WTC11 (cell line): ENCODE results near the gene ITPRID2. TPM values are rescaled to one million over a fixed set of nuclear protein-coding genes. Genes with fewer than 3 reads are reported as not detected.

Source experiments
- ATAC-seq: fragments of 200-7000 bp; cut with Tn5 transposase; 2 replicates; pipeline ENCODE4 v1.10.0; 2021; ENCODE audit warnings: mild to moderate bottlenecking, moderate library complexity
- CTCF ChIA-PET: fragments of 300-600 bp; sonication (Branson Sonifier 250); formaldehyde crosslinking; loops from one replicate; lab custom pipeline; 2021; ENCODE audit warnings: antibody characterized with exemption; lab: Charles Lee
- POLR2A ChIA-PET: fragments of 350-600 bp; sonication (Branson Sonifier 250); formaldehyde crosslinking; loops from one replicate; lab custom pipeline; 2021; ENCODE audit warnings: antibody characterized with exemption; lab: Charles Lee
- DNase-seq: peaks from one replicate; pipeline ENCODE4 v3.0.0; 2021; ENCODE audit warnings: low spot score
- H3K27ac Mint-ChIP-seq: 2 replicates; pipeline ENCODE4 v1.8.0; 2021; ENCODE audit warnings: mixed read lengths
- H3K27me3 Mint-ChIP-seq: 2 replicates; pipeline ENCODE4 v1.8.0; 2021; ENCODE audit warnings: low read depth, mild to moderate bottlenecking, moderate library complexity, mixed read lengths
- H3K36me3 Mint-ChIP-seq: 2 replicates; pipeline ENCODE4 v1.8.0; 2021; ENCODE audit warnings: mixed read lengths
- H3K4me1 Mint-ChIP-seq: 2 replicates; pipeline ENCODE4 v1.8.0; 2022; ENCODE audit warnings: mixed read lengths
- H3K4me3 Mint-ChIP-seq: 2 replicates; pipeline ENCODE4 v1.8.0; 2021; ENCODE audit warnings: mild to moderate bottlenecking, moderate library complexity, mixed read lengths
- H3K9me3 Mint-ChIP-seq: 2 replicates; pipeline ENCODE4 v1.8.0; 2021; ENCODE audit warnings: mixed read lengths
- CREB1 ChIP-seq: sonication (generic); formaldehyde crosslinking; IDR thresholded peaks from 2 replicates; pipeline ENCODE4 v1.8.0; 2023; ENCODE audit warnings: mild to moderate bottlenecking, missing genetic modification reagents
- EMX1 ChIP-seq: fragments of 250-450 bp; sonication (Bioruptor Pico); IDR thresholded peaks from 2 replicates; pipeline ENCODE4 v1.8.0; 2021; ENCODE audit warnings: mild to moderate bottlenecking
- FOXJ3 ChIP-seq: sonication (generic); formaldehyde crosslinking; IDR thresholded peaks from 2 replicates; pipeline ENCODE4 v1.9.0; 2021; ENCODE audit warnings: missing genetic modification reagents, mild to moderate bottlenecking, borderline replicate concordance
- FOXK1 ChIP-seq: sonication (generic); formaldehyde crosslinking; IDR thresholded peaks from 2 replicates; pipeline ENCODE4 v1.8.0; 2022; ENCODE audit warnings: mild to moderate bottlenecking, moderate library complexity, missing genetic modification reagents
- FOXP1 ChIP-seq: sonication (generic); formaldehyde crosslinking; IDR thresholded peaks from 2 replicates; pipeline ENCODE4 v1.8.0; 2022; ENCODE audit warnings: missing genetic modification reagents, mild to moderate bottlenecking, moderate library complexity, borderline replicate concordance
- GTF2I ChIP-seq: fragments of 250-450 bp; sonication (Bioruptor Pico); conservative IDR thresholded peaks from 2 replicates; pipeline ENCODE4 v1.4.0; 2021; ENCODE audit warnings: mild to moderate bottlenecking
- HMGA2 ChIP-seq: fragments of 250-450 bp; sonication (Bioruptor Pico); IDR thresholded peaks from 2 replicates; pipeline ENCODE4 v1.4.0; 2021; ENCODE audit warnings: mild to moderate bottlenecking, moderate library complexity
- JUN ChIP-seq: sonication (generic); formaldehyde crosslinking; IDR thresholded peaks from 2 replicates; pipeline ENCODE4 v1.8.0; 2023; ENCODE audit warnings: mild to moderate bottlenecking, missing genetic modification reagents
- NFATC4 ChIP-seq: fragments of 250-450 bp; sonication (Bioruptor Pico); IDR thresholded peaks from 2 replicates; pipeline ENCODE4 v1.9.0; 2021; ENCODE audit warnings: mild to moderate bottlenecking
- NFE2L1 ChIP-seq: sonication (generic); formaldehyde crosslinking; IDR thresholded peaks from 2 replicates; pipeline ENCODE4 v1.8.1; 2023; ENCODE audit warnings: missing genetic modification reagents
- PRRX2 ChIP-seq: fragments of 250-450 bp; sonication (Bioruptor Pico); IDR thresholded peaks from 2 replicates; pipeline ENCODE4 v1.8.0; 2021; ENCODE audit warnings: mild to moderate bottlenecking
- RORB ChIP-seq: fragments of 250-450 bp; sonication (Bioruptor Pico); IDR thresholded peaks from 2 replicates; pipeline ENCODE4 v1.9.0; 2021; ENCODE audit warnings: mild to moderate bottlenecking
- SMAD4 ChIP-seq: sonication (generic); formaldehyde crosslinking; IDR thresholded peaks from 2 replicates; pipeline ENCODE4 v1.8.0; 2022; ENCODE audit warnings: mild to moderate bottlenecking, missing genetic modification reagents
- TCF7 ChIP-seq: sonication (generic); formaldehyde crosslinking; IDR thresholded peaks from 2 replicates; pipeline ENCODE4 v1.8.0; 2022; ENCODE audit warnings: mild to moderate bottlenecking, low read depth, missing genetic modification reagents, moderate library complexity
- TP53 ChIP-seq: sonication (generic); formaldehyde crosslinking; IDR thresholded peaks from 2 replicates; pipeline ENCODE4 v1.8.1; 2023; ENCODE audit warnings: mild to moderate bottlenecking, missing genetic modification reagents
- ZNF416 ChIP-seq: fragments of 250-450 bp; sonication (Bioruptor Pico); IDR thresholded peaks from 2 replicates; pipeline ENCODE4 v1.9.0; 2021; ENCODE audit warnings: mild to moderate bottlenecking, inconsistent platforms
- ZNF423 ChIP-seq: fragments of 250-450 bp; sonication (Bioruptor Pico); IDR thresholded peaks from 2 replicates; pipeline ENCODE4 v2.1.2; 2022; ENCODE audit warnings: mild to moderate bottlenecking, moderate library complexity
- total RNA-seq: library from RNA; stranded (reverse); gene quantifications from 3 replicates; pipeline ENCODE4 v1.2.3, GENCODE V29; 2021
- TF ChIP-seq, protein P1 (sequence below): sonication (generic); formaldehyde crosslinking; IDR thresholded peaks from 2 replicates; pipeline ENCODE4 v1.8.0; 2023; ENCODE audit warnings: missing genetic modification reagents, mild to moderate bottlenecking, borderline replicate concordance
- TF ChIP-seq, protein P2 (sequence below): sonication (generic); formaldehyde crosslinking; IDR thresholded peaks from 2 replicates; pipeline ENCODE4 v1.8.1; 2023; ENCODE audit warnings: mild to moderate bottlenecking, missing genetic modification reagents
- TF ChIP-seq, protein P3 (sequence below): sonication (generic); formaldehyde crosslinking; IDR thresholded peaks from 2 replicates; pipeline ENCODE4 v1.8.1; 2022; ENCODE audit warnings: missing genetic modification reagents, borderline replicate concordance
- TF ChIP-seq, protein P4 (sequence below): sonication (generic); formaldehyde crosslinking; conservative IDR thresholded peaks from 2 replicates; pipeline ENCODE4 v1.8.1; 2023; ENCODE audit warnings: mild to moderate bottlenecking, low read depth, missing genetic modification reagents, moderate library complexity
- TF ChIP-seq, protein P5 (sequence below): sonication (generic); formaldehyde crosslinking; IDR thresholded peaks from 2 replicates; pipeline ENCODE4 v1.8.1; 2022; ENCODE audit warnings: low read depth, missing genetic modification reagents, borderline replicate concordance
- TF ChIP-seq, protein P6 (sequence below): sonication (generic); formaldehyde crosslinking; IDR thresholded peaks from 2 replicates; pipeline ENCODE4 v1.8.1; 2023; ENCODE audit warnings: mild to moderate bottlenecking, missing genetic modification reagents, moderate library complexity
- TF ChIP-seq, protein P7 (sequence below): sonication (generic); formaldehyde crosslinking; IDR thresholded peaks from 2 replicates; pipeline ENCODE4 v1.8.1; 2023; ENCODE audit warnings: mild to moderate bottlenecking, missing genetic modification reagents, moderate library complexity

ITPRID2 gene
- total RNA-seq, 1 experiment from 2014 or later = 19.4 TPM

DNA sequence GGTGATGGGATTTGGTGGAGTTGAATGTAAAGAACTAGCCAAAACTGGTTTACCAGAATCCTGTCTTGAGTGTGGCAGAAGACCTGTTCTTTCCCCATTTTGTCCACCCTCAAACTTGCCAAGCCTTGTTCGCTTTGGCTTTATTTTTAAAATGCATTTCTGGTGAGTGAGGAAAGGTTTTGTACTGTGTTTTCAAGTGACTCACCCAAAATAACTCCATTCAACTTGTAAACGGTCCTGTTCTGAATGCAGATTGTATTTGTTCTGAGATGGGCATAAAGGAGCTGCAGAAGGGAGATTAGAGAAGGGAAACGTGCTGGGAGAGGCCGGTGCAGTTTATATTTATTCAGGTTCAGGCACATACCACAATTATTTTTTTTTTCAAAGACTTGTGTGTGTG, 5.3 kb upstream of the ITPRID2 start:
- Mint-ChIP-seq H3K27ac (no peak overlapping the region), H3K4me1 (peaks cover 7% of the 10 kb centered on the region), H3K9me3 (no peaks in the 10 kb centered on the region), H3K27me3 (no peaks in the 10 kb centered on the region), H3K36me3 (no peaks in the 10 kb centered on the region), H3K4me3 (no peak overlapping the region)
- POLR2A ChIA-PET = no interaction called here
- TF ChIP-seq NFATC4 (CRISPR knock-in tag) = no peak
- TF ChIP-seq FOXK1 (CRISPR knock-in tag) = no peak
- no peak for TF ChIP-seq SMAD4
- no peak for TF ChIP-seq ZNF416 (CRISPR knock-in tag)
- TF ChIP-seq, protein P1, sequence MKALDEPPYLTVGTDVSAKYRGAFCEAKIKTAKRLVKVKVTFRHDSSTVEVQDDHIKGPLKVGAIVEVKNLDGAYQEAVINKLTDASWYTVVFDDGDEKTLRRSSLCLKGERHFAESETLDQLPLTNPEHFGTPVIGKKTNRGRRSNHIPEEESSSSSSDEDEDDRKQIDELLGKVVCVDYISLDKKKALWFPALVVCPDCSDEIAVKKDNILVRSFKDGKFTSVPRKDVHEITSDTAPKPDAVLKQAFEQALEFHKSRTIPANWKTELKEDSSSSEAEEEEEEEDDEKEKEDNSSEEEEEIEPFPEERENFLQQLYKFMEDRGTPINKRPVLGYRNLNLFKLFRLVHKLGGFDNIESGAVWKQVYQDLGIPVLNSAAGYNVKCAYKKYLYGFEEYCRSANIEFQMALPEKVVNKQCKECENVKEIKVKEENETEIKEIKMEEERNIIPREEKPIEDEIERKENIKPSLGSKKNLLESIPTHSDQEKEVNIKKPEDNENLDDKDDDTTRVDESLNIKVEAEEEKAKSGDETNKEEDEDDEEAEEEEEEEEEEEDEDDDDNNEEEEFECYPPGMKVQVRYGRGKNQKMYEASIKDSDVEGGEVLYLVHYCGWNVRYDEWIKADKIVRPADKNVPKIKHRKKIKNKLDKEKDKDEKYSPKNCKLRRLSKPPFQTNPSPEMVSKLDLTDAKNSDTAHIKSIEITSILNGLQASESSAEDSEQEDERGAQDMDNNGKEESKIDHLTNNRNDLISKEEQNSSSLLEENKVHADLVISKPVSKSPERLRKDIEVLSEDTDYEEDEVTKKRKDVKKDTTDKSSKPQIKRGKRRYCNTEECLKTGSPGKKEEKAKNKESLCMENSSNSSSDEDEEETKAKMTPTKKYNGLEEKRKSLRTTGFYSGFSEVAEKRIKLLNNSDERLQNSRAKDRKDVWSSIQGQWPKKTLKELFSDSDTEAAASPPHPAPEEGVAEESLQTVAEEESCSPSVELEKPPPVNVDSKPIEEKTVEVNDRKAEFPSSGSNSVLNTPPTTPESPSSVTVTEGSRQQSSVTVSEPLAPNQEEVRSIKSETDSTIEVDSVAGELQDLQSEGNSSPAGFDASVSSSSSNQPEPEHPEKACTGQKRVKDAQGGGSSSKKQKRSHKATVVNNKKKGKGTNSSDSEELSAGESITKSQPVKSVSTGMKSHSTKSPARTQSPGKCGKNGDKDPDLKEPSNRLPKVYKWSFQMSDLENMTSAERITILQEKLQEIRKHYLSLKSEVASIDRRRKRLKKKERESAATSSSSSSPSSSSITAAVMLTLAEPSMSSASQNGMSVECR = no peak
- TF ChIP-seq TP53 (CRISPR knock-in tag) = no peak
- no peak for TF ChIP-seq CREB1 (CRISPR knock-in tag)
- TF ChIP-seq RORB (CRISPR knock-in tag) = no peak
- DNase-seq = no peak
- no peak for ATAC-seq
- CTCF ChIA-PET = interaction anchor here (1.2 kb wide), 1 partner anchor 9 kb away, joined by 4 read pairs; no protein-coding TSS in a partner anchor

DNA sequence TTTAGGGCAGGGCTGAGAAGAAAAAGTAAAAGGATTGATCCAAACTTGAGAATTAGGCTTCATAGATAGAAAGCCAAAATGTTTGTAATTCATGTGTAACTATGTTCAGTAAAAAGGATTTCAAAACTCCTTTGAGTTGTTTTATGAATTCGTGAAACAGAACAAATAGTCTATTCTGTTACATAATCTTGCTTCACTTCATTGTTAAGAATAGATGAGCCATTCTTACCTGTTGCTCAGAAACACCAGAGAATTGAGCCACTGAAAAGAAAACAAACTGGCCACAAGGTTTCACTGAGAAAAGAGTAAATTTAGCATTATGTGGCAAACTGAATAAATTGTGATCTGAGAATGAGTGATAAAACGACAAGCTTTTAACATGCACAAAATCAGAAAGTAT, 4.5 kb upstream of the ITPRID2 start:
- Mint-ChIP-seq H3K4me3 (no peak overlapping the region), H3K4me1 (peaks cover 7% of the 10 kb centered on the region), H3K27ac (no peak overlapping the region), H3K36me3 (no peaks in the 10 kb centered on the region), H3K27me3 (no peaks in the 10 kb centered on the region), H3K9me3 (no peaks in the 10 kb centered on the region)
- ATAC-seq (no peak), DNase-seq (no peak)
- POLR2A ChIA-PET = no interaction called here
- CTCF ChIA-PET = interaction anchor here (0.7 kb wide), 1 partner anchor 67 kb away, joined by 3 read pairs; no protein-coding TSS in a partner anchor
- TF ChIP-seq RORB (CRISPR knock-in tag) (no peak), GTF2I (CRISPR knock-in tag) (no peak), FOXJ3 (CRISPR knock-in tag) (no peak), TCF7 (CRISPR knock-in tag) (no peak), JUN (CRISPR knock-in tag) (no peak), NFE2L1 (CRISPR knock-in tag) (no peak), CREB1 (CRISPR knock-in tag) (no peak), ZNF423 (CRISPR knock-in tag) (no peak), HMGA2 (CRISPR knock-in tag) (no peak), PRRX2 (CRISPR knock-in tag) (no peak), FOXP1 (CRISPR knock-in tag) (no peak), EMX1 (CRISPR knock-in tag) (no peak)
- TF ChIP-seq, protein P2, sequence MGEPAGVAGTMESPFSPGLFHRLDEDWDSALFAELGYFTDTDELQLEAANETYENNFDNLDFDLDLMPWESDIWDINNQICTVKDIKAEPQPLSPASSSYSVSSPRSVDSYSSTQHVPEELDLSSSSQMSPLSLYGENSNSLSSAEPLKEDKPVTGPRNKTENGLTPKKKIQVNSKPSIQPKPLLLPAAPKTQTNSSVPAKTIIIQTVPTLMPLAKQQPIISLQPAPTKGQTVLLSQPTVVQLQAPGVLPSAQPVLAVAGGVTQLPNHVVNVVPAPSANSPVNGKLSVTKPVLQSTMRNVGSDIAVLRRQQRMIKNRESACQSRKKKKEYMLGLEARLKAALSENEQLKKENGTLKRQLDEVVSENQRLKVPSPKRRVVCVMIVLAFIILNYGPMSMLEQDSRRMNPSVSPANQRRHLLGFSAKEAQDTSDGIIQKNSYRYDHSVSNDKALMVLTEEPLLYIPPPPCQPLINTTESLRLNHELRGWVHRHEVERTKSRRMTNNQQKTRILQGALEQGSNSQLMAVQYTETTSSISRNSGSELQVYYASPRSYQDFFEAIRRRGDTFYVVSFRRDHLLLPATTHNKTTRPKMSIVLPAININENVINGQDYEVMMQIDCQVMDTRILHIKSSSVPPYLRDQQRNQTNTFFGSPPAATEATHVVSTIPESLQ (CRISPR knock-in tag) = no peak
- TF ChIP-seq, protein P3, sequence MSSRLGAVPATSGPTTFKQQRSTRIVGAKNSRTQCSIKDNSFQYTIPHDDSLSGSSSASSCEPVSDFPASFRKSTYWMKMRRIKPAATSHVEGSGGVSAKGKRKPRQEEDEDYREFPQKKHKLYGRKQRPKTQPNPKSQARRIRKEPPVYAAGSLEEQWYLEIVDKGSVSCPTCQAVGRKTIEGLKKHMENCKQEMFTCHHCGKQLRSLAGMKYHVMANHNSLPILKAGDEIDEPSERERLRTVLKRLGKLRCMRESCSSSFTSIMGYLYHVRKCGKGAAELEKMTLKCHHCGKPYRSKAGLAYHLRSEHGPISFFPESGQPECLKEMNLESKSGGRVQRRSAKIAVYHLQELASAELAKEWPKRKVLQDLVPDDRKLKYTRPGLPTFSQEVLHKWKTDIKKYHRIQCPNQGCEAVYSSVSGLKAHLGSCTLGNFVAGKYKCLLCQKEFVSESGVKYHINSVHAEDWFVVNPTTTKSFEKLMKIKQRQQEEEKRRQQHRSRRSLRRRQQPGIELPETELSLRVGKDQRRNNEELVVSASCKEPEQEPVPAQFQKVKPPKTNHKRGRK = no peak
- TF ChIP-seq, protein P4, sequence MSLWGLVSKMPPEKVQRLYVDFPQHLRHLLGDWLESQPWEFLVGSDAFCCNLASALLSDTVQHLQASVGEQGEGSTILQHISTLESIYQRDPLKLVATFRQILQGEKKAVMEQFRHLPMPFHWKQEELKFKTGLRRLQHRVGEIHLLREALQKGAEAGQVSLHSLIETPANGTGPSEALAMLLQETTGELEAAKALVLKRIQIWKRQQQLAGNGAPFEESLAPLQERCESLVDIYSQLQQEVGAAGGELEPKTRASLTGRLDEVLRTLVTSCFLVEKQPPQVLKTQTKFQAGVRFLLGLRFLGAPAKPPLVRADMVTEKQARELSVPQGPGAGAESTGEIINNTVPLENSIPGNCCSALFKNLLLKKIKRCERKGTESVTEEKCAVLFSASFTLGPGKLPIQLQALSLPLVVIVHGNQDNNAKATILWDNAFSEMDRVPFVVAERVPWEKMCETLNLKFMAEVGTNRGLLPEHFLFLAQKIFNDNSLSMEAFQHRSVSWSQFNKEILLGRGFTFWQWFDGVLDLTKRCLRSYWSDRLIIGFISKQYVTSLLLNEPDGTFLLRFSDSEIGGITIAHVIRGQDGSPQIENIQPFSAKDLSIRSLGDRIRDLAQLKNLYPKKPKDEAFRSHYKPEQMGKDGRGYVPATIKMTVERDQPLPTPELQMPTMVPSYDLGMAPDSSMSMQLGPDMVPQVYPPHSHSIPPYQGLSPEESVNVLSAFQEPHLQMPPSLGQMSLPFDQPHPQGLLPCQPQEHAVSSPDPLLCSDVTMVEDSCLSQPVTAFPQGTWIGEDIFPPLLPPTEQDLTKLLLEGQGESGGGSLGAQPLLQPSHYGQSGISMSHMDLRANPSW (CRISPR knock-in tag) = no peak
- TF ChIP-seq, protein P5, sequence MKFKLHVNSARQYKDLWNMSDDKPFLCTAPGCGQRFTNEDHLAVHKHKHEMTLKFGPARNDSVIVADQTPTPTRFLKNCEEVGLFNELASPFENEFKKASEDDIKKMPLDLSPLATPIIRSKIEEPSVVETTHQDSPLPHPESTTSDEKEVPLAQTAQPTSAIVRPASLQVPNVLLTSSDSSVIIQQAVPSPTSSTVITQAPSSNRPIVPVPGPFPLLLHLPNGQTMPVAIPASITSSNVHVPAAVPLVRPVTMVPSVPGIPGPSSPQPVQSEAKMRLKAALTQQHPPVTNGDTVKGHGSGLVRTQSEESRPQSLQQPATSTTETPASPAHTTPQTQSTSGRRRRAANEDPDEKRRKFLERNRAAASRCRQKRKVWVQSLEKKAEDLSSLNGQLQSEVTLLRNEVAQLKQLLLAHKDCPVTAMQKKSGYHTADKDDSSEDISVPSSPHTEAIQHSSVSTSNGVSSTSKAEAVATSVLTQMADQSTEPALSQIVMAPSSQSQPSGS (CRISPR knock-in tag) = no peak
- TF ChIP-seq, protein P6, sequence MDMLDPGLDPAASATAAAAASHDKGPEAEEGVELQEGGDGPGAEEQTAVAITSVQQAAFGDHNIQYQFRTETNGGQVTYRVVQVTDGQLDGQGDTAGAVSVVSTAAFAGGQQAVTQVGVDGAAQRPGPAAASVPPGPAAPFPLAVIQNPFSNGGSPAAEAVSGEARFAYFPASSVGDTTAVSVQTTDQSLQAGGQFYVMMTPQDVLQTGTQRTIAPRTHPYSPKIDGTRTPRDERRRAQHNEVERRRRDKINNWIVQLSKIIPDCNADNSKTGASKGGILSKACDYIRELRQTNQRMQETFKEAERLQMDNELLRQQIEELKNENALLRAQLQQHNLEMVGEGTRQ (CRISPR knock-in tag) = no peak
- TF ChIP-seq, protein P7, sequence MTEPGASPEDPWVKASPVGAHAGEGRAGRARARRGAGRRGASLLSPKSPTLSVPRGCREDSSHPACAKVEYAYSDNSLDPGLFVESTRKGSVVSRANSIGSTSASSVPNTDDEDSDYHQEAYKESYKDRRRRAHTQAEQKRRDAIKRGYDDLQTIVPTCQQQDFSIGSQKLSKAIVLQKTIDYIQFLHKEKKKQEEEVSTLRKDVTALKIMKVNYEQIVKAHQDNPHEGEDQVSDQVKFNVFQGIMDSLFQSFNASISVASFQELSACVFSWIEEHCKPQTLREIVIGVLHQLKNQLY = no peak
